ENCODE results near the gene SNAPC2. TPM values are rescaled to one million over a fixed set of nuclear protein-coding genes. Genes with fewer than 3 reads are reported as not detected.

Gene SNAPC2
- total RNA-seq, 4 donors from 2014 or later, result 9.3 to 14.0 (median 11.5) TPM

DNA sequence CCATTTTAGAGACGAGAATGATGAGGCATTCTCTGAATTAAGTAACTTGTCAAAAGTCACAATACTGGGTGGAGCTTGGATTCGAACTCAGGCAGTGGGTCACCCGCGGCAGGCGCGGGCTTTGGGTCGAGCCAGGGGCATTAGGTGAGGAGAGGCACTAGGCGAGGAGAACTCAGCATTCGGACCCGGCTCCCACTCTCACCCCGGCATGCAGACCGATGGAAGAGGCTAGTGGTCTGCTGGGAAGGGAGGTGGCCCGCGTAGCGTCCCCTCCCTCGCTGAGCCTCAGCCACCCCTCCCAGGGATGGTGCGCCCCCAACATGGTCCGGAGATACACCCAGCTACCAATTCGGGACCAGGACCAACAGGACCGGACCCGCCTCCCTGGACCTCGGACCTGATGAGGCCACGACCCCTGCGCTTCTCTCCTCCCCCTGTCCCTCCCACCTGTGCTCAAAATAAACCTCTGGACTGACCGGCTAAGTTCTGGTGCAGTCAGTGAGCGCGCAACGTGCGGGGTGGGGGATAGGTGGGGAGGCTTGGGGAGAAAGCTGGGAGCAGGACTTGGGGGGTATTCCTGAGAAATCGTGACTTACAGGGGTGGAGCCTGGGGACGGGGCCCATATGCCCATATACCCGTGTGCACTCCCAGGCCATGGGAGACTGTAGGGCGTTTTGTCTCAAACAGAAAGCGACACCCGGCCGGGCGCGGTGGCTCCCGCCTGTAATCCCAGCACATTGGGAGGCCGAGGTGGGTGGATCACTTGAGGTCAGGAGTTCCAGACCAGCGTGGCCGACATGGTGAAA is 1.3 kb upstream of the SNAPC2 start:
- WGBS, 2 donors, result 48 to 62% methylated on average over 27 to 33 of the region's 42 CpGs
- no peak for TF ChIP-seq POLR2A (IDR thresholded peaks at IDR 0.05)
- TF ChIP-seq, protein P1, sequence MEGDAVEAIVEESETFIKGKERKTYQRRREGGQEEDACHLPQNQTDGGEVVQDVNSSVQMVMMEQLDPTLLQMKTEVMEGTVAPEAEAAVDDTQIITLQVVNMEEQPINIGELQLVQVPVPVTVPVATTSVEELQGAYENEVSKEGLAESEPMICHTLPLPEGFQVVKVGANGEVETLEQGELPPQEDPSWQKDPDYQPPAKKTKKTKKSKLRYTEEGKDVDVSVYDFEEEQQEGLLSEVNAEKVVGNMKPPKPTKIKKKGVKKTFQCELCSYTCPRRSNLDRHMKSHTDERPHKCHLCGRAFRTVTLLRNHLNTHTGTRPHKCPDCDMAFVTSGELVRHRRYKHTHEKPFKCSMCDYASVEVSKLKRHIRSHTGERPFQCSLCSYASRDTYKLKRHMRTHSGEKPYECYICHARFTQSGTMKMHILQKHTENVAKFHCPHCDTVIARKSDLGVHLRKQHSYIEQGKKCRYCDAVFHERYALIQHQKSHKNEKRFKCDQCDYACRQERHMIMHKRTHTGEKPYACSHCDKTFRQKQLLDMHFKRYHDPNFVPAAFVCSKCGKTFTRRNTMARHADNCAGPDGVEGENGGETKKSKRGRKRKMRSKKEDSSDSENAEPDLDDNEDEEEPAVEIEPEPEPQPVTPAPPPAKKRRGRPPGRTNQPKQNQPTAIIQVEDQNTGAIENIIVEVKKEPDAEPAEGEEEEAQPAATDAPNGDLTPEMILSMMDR (IDR thresholded peaks at IDR 0.05), result no peak
- no peak for DNase-seq
- peaks cover 9 to 45% of the 10 kb centered on the region in 2 donors for H3K4me1 ChIP-seq
- no peak overlapping the region for H3K4me3 ChIP-seq (replicated peaks in 1 of 3)
- H3K27me3 ChIP-seq, result peaks cover 4% of the 10 kb centered on the region
- peaks cover 11% of the 10 kb centered on the region in 2 donors for H3K36me3 ChIP-seq
- H3K27ac ChIP-seq, result no peak overlapping the region
- H3K9me3 ChIP-seq, result no peaks in the 10 kb centered on the region
- intact Hi-C loops (cut with DNase I), result loop anchor here (2.0 kb wide), 1 partner anchor 14 kb away; no protein-coding TSS in a partner anchor

DNA sequence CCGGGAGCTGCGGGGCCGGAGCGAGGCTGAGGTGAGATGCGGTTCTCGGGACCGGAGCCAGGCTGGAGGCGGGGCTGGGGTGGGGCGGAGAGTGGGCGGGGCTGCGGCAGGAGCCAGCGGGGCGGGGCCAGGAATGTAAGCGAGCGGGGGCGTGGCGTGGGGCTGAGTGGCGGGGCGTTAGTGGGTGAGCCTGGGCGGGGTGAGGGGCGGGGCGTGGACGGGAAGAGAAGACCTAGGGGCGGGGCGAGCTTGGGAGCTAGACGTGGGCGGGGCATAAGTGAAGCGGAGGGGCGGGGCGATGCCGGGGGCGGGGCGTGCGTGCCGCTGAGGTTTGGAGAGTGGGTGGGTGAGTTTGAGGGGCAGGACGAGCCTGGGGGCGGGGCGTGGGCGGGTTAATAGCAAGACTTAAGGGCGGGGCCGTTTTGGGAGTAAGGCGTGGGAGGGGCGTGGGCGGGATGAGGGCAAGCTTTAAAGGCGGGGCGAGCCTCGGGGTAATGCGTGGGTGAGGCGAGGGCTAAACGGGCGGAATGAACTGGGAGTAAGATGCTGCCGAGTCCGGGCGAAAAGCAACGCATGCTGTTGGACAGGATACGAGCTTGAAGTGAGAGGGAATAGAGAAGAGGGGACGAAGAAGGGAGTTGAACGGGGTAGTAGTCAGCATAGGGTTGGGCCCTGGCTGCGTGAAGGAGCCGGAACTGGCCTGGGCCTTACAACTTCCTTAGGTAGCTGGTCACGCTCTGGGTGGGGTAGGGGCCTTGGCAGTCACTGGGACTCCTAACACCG is 572 bp downstream of the SNAPC2 start:
- peak; percentile 99 for DNase-seq
- peaks cover 11% of the 10 kb centered on the region in 2 donors for H3K36me3 ChIP-seq
- H3K27me3 ChIP-seq, result peaks cover 4% of the 10 kb centered on the region
- WGBS, 2 donors, result 4% methylated on average over 30 to 34 of the region's 62 CpGs
- intact Hi-C loops (cut with DNase I), result no loop called here
- peak overlapping the region; percentile 35 to 98 (median 67) for H3K4me3 ChIP-seq (replicated peaks in 1 of 3)
- TF ChIP-seq, protein P1 (IDR thresholded peaks at IDR 0.05), result no peak
- peak in 1 of 2 donors; percentile 42 for TF ChIP-seq POLR2A (IDR thresholded peaks at IDR 0.05)
- H3K4me1 ChIP-seq, result peaks cover 9 to 55% of the 10 kb centered on the region in 2 donors
- peak overlapping the region; percentile 78 to 92 (median 88) for H3K27ac ChIP-seq
- no peaks in the 10 kb centered on the region for H3K9me3 ChIP-seq

DNA sequence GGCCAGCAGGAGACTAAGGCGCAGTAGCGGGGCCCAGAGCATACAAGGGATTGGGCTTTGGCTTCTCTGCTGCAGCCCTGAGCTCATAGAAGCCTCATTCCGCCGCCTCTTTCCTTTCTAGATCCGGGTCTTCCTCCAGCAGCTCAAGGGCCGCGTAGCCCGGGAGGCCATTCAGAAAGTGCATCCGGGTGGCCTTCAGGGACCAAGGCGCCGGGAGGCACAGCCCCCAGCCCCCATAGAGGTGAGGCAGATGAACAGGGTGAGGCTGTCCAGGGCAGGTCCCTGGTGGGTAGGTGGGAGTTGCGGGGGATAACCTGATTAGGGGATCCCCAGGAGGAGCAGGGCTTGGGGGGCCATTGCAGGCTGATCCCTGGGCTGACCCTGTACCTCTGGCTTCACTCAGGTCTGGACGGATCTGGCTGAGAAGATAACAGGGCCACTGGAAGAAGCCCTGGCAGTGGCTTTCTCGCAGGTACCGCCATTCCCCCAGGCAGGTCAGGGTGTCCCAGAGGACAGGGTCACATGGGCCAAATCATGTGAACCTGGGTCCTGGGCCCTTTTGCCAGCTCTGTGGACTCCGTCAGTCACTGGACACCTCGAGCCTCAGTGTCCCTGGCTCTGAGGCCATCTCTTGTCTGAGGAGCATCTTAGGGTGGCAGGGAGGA is 1.3 kb downstream of the SNAPC2 start:
- TF ChIP-seq, protein P1 (IDR thresholded peaks at IDR 0.05), result no peak
- TF ChIP-seq POLR2A (IDR thresholded peaks at IDR 0.05), result no peak
- H3K36me3 ChIP-seq, result peaks cover 11% of the 10 kb centered on the region in 2 donors
- DNase-seq, result no peak
- intact Hi-C loops (cut with DNase I), result no loop called here
- peaks cover 13 to 52% of the 10 kb centered on the region in 2 donors for H3K4me1 ChIP-seq
- no peaks in the 10 kb centered on the region for H3K9me3 ChIP-seq
- 59 to 74% methylated on average over 17 of the region's 17 CpGs for WGBS, 2 donors
- peak overlapping the region; percentile 6 to 35 (median 33) for H3K4me3 ChIP-seq (replicated peaks in 1 of 3)
- peaks cover 4% of the 10 kb centered on the region for H3K27me3 ChIP-seq
- H3K27ac ChIP-seq, result peak overlapping the region in 2 of 3 donors; percentile 41 to 66

DNA sequence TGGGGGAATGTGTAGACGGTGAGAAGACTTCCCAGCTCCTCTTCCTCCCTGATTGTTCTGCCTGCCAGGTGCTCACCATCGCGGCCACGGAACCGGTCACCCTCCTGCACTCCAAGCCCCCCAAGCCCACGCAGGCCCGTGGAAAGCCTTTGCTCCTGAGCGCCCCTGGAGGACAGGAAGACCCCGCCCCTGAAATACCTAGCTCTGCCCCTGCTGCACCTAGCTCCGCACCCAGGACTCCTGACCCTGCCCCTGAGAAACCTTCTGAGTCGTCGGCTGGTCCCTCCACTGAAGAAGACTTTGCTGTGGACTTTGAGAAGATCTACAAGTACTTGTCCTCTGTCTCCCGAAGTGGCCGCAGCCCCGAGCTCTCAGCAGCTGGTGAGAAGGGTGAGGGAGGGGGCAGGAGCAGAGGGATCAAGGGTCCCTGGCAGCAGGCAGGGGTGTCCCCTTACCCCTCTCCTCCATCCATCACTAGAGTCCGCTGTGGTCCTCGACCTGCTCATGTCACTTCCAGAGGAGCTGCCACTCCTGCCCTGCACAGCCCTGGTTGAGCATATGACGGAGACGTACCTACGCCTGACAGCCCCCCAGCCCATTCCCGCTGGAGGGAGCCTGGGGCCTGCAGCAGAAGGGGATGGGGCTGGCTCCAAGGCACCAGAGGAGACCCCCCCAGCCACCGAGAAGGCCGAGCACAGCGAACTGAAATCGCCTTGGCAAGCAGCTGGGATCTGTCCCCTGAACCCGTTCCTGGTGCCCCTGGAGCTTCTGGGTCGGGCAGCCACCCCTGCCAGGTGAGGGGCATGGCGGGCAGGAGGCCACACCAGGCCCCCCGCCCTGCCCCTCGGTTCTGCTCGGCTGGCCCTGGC is 2.1 kb downstream of the SNAPC2 start:
- intact Hi-C loops (cut with DNase I), result no loop called here
- Histone ChIP-seq H3K36me3 (peaks cover 11% of the 10 kb centered on the region in 2 donors), H3K4me1 (peaks cover 17 to 52% of the 10 kb centered on the region in 2 donors), H3K4me3 (replicated peaks in 1 of 3) (no peak overlapping the region), H3K27me3 (peaks cover 4% of the 10 kb centered on the region), H3K9me3 (no peaks in the 10 kb centered on the region), H3K27ac (no peak overlapping the region)
- TF ChIP-seq, protein P1 (IDR thresholded peaks at IDR 0.05), result no peak
- 93% methylated on average over 21 to 31 of the region's 31 CpGs for WGBS, 2 donors
- DNase-seq, result no peak

Measured in thyroid gland (tissue), 4 donors.